ENCODE data around the gene FARS2. TPM values are rescaled to one million over a fixed set of nuclear protein-coding genes. Genes with fewer than 3 reads are reported as not detected.

Gene FARS2
- total RNA-seq, 1 donor from 2014 or later = 21.9 TPM

DNA sequence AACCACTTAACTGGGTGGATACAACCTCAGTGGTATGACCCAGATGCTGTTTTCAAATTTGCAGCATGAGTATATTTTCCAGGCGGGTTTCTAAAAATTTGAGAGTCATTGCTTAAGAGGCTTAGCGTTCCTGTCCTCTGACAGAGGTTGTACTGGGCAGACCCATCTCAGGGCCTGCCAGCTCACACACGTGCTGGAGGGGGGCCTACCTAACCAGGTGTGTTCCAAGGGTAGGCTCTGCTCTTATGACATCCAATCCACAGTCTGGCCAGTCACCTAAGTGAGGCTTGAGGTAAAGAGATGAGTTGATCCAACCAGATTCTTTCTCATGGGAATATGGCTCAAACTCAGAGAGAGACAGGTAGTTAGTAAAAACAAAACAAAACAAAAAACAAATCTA, 1.9 kb upstream of the FARS2 start:
- Mint-ChIP-seq H3K27me3 (no peaks in the 10 kb centered on the region), H3K4me3 (peak overlapping the region; percentile 98), H3K36me3 (peaks cover 21% of the 10 kb centered on the region), H3K4me1 (ENCODE audit: unreplicated experiment) (peaks cover 14% of the 10 kb centered on the region), H3K27ac (peak overlapping the region; percentile 100), H3K9me3 (no peaks in the 10 kb centered on the region)
- TF ChIP-seq, protein P1, sequence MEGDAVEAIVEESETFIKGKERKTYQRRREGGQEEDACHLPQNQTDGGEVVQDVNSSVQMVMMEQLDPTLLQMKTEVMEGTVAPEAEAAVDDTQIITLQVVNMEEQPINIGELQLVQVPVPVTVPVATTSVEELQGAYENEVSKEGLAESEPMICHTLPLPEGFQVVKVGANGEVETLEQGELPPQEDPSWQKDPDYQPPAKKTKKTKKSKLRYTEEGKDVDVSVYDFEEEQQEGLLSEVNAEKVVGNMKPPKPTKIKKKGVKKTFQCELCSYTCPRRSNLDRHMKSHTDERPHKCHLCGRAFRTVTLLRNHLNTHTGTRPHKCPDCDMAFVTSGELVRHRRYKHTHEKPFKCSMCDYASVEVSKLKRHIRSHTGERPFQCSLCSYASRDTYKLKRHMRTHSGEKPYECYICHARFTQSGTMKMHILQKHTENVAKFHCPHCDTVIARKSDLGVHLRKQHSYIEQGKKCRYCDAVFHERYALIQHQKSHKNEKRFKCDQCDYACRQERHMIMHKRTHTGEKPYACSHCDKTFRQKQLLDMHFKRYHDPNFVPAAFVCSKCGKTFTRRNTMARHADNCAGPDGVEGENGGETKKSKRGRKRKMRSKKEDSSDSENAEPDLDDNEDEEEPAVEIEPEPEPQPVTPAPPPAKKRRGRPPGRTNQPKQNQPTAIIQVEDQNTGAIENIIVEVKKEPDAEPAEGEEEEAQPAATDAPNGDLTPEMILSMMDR (conservative IDR thresholded peaks at IDR 0.05) = no peak
- no peak for DNase-seq (ENCODE audit: extremely low spot score, unreplicated experiment)

GRCh38 chr6:5260111-5260620, 1.1 kb upstream of the FARS2 start:
- TF ChIP-seq, protein P1 (conservative IDR thresholded peaks at IDR 0.05) = no peak
- H3K4me3 Mint-ChIP-seq = peak overlapping the region; percentile 98
- H3K27me3 Mint-ChIP-seq = no peaks in the 10 kb centered on the region
- H3K9me3 Mint-ChIP-seq = no peaks in the 10 kb centered on the region
- peak; percentile 78 for DNase-seq (ENCODE audit: extremely low spot score, unreplicated experiment)
- peaks cover 14% of the 10 kb centered on the region for H3K4me1 Mint-ChIP-seq (ENCODE audit: unreplicated experiment)
- H3K27ac Mint-ChIP-seq = peak overlapping the region; percentile 100
- peaks cover 15% of the 10 kb centered on the region for H3K36me3 Mint-ChIP-seq

DNA sequence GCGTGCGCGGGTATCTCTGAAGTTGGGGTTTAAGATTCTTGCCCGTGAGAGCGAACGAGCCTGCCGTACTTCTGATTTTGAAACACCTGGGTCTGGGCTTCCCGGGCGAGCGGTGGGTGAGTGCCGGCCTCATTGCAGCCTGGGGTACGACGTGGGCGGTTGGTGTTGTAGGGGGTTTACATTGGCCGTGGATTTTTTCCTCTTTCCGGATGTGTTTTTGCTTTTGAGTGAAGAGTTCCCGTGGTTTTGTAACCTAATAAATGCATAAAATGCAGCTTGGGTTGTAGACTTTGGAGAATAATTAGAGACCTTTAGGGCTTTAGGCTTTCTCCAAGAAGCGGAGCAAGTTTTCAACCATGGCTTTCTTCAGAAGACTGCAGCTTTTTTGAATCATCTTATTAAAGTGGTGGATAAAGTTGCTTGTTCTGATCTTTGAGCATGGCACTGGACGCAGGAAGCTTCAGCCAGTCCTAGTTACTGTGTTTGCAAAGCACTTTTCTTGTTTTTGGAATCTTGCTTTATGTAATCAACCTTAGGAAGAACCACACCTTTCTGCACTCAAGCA, 314 bp downstream of the FARS2 start:
- no peaks in the 10 kb centered on the region for H3K27me3 Mint-ChIP-seq
- TF ChIP-seq, protein P1 (conservative IDR thresholded peaks at IDR 0.05) = no peak
- peak overlapping the region; percentile 98 for H3K4me3 Mint-ChIP-seq
- H3K9me3 Mint-ChIP-seq = no peaks in the 10 kb centered on the region
- peaks cover 18% of the 10 kb centered on the region for H3K36me3 Mint-ChIP-seq
- H3K27ac Mint-ChIP-seq = peak overlapping the region; percentile 100
- DNase-seq (ENCODE audit: extremely low spot score, unreplicated experiment) = no peak
- peaks cover 14% of the 10 kb centered on the region for H3K4me1 Mint-ChIP-seq (ENCODE audit: unreplicated experiment)

GRCh38 chr6:5266423-5266822, 5.1 kb downstream of the FARS2 start:
- Mint-ChIP-seq H3K27me3 (no peaks in the 10 kb centered on the region), H3K4me1 (ENCODE audit: unreplicated experiment) (peaks cover 4% of the 10 kb centered on the region), H3K9me3 (peaks cover 4% of the 10 kb centered on the region), H3K27ac (no peak overlapping the region), H3K4me3 (no peak overlapping the region), H3K36me3 (peaks cover 16% of the 10 kb centered on the region)
- no peak for DNase-seq (ENCODE audit: extremely low spot score, unreplicated experiment)
- TF ChIP-seq, protein P1 (conservative IDR thresholded peaks at IDR 0.05) = no peak

GRCh38 chr6:5270093-5270680, 8.9 kb downstream of the FARS2 start:
- Mint-ChIP-seq H3K27me3 (no peaks in the 10 kb centered on the region), H3K36me3 (peaks cover 24% of the 10 kb centered on the region), H3K4me3 (no peak overlapping the region), H3K9me3 (peaks cover 4% of the 10 kb centered on the region), H3K27ac (no peak overlapping the region), H3K4me1 (ENCODE audit: unreplicated experiment) (no peaks in the 10 kb centered on the region)
- DNase-seq (ENCODE audit: extremely low spot score, unreplicated experiment) = no peak
- TF ChIP-seq, protein P1 (conservative IDR thresholded peaks at IDR 0.05) = no peak
